Stimulated activated CD4-positive, alpha-beta T cell treated with anti-CD3 and anti-CD28 coated beads, Interleukin-2, amount 100 ng/mL, for 48 hours (primary cell): Measurements from ENCODE around the gene LRRC27.
A peak's percentile ranks its signal among the peaks of the same experiment; 100 is the strongest.
"Not testable (repeated sequence)": the region's sequence is repeated elsewhere in the genome, so short reads cannot be mapped to it uniquely, and the experiment has no call there.

ENCODE experiments used
- DNase-seq, 2 donors: peaks; one replicate each; pipeline ENCODE4 v3.0.0-alpha.2; 2020

Gene LRRC27

DNA sequence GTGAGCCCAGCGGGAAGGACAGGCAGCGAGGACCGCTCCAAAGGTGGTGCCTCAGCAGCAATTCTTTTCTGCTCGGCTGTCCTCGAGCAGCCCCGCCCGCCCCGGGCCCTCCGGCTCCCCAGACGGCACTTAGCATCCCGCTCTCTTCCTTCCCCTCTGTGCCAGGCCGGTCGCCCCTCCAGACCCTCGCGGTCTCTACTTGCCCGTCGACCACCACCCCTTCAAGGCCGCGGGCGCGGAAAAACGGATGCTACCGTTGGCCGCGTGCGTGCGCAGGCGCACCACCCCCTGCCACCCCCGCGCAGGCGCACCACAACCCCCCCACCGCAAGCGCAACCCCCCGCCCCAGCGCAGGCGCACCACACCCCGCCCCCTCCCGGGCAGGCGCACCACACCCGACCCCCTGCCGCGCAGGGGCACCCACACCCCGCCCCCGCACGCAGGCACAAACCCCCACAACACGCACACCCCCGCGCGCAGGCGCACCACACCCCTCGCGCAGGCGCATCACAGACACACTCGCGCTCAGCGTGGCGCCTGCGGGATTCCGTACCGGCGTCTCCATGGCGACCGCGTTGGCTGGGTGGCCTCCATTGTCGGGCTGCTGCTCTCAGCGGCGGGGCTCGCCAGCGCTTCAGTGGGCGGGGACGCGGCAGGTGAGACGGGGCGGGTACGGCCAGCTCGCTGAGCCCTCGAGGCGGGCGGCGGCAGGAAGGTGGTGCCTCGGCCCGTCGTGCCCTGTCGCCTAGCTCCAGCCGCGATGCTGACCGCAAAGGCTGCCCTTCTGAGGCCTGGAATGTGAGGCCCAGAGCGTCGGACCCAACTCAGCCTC lies at the start of gene LRRC27:
Gene LRRC27, plus strand, starts transcription at position 593 of the 832 bp plus-strand sequence. CDS start 1,332 bp downstream, outside the sequence.
- peak; percentile 97 to 99 for DNase-seq

DNA sequence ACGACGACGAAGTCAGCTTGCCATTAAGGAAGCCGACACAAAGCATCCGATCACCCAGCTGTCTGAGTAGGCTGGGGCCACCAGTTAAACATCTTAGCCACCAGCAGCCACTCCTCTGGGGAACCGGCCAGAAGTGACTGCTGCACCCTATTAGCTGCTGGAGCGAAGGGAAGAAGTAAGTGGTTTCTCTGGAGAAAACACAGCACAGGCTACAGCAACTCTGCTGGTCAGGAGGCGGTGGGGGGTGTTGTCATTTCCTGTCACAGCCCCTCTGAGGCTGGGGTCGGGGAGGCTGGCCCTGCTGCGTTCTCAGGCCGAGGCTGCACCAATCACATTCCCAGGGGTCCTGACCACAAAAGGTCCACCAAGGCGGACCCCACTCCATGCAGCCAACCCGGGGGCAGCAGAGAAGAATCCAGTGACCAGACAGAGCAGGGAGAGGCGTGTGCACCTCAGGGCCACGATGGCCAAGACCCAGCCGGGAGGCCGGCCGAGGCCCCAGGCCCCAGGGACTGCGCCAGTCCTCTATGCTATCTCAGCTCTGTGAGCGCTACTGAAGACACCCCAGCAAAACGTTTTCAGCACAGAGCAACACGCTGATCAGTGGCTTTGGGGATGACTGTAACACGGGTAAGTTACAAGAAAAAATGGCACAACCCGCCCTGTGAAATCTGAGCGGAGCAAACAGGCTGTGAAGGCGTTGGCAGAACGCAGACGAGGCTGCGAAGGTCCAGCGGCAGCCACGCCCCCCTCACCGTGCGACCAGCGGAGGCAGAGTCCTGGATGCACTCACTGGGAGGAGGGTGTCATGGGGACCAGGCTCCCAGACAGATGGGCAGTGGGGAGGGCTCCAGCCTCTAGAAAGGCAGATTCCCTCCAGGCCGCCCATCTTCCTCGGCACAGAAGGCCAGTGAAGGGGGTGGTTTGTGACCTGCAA lies 49.1 kb upstream of the LRRC27 start:
- DNase-seq: no peak

DNA sequence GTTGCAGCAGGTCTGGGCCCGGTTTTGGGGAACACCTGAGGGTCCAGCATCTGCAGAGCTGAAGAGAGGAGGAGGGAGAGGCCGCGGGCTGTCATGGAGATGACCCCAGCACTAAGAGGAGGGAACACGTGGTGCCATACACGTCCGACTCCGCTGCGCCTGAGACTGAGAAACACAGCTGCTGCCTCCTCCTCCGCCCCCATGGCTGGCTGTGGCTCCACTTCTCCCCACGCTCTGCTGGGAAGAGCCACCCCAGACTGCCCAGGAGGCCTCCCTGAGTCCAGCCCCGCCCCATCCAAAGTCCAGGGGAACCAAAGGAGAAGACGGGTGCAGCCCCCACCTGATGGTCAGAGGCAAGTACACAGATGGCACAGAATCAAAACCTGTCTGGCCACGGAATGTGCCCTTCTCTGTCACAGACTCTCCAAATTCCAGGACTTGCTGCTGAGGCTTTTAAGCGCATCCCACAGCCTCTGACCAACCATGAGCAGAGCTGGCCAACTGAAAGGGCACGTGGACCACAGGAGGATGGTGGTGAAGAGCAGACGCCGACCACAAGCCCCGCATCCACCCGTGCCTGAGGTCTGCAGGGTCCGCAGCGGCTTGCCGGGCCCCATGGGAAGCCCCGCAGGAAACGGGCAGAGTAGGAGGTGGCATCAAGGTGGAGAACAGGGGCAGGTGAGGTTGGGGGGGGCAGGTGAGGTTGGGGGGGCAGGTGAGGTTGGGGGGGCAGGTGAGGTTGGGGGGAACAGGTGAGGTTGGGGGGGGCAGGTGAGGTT lies 48.2 kb upstream of the LRRC27 start:
- no peak for DNase-seq

DNA sequence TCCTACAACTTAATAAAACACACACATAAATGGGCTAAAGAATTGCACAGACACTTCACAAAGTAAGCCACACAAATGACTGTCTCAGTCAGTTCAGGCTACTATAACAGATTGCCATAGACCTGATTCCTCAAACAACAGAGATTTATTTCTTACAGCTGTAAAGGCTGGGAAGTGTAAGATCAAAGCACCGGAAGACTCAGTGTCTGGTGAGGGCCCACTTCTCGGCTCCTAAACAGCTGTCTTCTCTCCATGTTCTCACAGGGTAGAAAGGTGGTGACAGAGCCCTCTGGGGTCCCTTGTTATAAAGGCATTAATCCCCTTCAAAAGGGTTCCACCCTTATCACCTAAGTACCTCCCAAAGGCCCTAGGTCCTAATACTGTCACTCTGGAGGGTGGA lies 42.6 kb upstream of the LRRC27 start:
- DNase-seq: no peak

DNA sequence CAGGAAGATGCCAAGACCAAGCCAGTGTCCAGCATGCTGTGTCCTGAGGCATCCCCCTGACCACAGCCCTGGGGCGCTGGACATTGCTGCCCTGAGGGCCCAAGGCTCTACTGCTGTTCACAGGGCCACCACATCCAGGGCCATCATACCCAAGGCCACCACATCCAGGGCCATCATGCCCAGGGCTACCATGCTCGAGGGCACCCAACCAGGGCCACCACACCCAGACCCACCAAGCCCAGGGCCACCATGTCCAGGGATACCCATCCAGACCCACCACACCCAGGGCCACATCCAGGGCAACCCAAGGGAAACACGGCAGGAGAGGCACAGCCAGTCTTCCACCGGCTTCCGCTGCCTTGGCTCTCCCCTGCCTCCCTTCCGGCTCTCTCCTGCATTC lies 41.4 kb upstream of the LRRC27 start:
- DNase-seq: no peak

DNA sequence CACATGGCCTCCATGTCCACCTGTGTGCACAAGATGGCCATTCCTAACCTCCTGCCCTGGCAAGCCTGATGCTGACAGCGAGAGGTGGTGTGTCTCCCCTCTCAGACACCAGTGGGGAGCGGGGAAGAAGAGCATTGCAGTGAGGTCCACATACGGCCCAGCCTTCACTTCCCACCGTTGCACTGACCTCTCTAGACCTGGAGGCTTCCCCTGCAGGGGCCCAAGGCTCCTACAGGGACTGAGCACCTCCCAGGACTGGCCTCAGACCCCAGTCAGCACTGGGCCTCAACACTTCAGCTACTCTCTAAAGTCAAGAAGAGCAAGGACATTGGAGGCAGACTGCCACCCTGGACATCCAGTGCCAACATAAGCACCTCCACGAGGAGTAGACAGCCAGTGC lies 40.2 kb upstream of the LRRC27 start:
- DNase-seq: no peak

DNA sequence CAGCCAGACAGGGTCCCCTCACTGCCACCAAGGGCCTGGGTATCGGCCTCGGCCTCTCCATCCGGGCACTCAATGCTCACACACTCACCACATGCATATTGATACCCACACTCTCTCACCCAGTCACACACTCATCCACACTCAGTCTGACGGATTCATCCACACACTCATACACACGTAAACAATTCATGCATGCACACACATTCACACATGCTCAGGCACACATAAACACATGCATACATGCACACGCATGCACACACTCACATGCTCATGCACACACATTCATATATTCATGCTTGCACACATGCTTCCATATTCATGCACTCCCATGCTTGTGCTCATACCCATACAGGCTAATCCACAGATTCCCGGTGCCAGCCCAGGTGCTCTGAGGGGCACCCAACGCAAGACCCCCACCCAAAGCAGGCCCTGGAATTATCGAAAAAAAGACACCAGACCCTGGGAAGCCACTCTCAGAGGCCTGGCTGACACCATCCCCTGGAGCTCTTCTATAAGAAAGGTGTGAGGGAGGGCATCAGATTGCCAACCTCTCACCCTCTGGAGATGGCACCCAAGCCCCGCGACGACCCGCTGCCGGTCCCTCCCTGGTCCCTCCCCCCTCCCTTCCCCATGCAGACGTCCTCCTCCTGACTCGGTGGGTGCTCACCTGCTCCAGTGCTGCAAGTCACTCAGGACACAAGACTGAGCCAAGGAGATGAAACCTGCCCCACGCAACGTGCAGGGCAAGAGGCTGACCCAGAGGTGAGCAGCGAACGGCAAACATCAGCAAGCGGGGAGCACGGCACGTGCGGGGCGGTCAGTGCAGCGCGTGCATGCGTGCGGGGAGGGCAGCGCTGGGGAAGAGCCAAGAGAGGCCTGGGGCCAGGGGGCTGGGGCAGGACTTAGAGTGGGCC lies 39.4 kb upstream of the LRRC27 start:
- DNase-seq: no peak

DNA sequence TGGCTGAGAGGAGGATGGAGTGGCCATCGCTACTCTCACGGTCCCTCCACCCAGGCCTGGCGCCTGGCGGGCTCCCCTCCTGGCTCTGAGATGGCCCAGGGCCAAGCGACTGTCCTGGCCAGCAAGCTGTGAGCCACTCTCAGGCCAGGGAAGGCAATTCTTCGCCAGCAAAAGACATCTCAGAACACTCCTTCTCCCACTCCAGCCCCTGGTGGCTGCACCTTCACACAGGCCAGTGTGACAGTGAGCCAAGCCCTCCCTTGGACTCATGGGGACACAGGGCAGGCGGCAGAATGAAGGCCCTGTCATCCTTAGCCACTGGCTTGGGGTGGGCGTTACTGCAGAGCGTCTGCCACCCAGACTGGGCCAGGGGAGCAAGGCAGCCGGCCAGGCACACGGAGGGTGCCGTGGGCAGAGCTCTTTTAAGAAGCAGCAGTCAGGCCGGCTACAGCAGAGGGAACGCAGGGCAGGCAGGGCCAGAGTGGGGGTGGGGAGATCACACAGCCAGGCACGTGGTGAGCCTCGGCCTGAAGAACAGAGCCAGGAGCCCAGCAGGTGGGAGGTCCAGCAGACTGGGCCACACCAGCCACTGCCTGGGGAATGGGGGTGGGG lies 38.7 kb upstream of the LRRC27 start:
- no peak for DNase-seq

DNA sequence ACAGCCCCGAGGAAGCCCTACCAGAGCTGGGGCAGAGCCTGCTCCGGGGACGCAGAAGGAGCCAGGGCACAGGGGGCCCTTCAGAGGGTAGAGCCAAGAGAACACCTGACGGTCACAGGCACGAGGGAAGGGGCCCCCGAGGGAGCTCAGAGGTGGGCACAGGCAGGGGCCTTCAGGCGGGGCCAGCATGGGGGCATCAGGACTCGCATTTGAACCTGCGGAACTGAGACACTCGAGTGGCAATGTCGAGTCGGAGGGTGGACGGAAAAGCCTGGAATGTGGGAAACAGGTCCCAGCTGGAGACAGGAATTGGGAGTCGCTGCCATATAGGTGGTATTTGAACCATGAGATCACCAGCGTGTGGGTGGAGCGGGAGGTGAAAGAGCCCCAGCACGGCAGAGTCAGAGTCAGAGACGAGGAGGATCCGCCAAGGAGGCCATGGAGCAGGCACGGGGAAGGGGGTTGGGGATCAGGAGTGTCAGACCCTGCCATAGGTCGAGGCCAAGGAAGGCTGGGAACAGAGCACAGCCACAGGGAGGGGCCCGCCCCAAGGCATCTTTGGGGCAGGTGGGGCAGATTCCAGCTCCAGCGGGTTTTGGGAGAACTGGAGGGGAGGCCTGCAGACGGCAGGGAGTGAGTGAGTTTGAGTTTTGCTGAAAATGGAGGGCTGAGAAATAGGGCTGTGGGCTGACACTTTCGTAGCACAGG lies 38.0 kb upstream of the LRRC27 start:
- DNase-seq: no peak

DNA sequence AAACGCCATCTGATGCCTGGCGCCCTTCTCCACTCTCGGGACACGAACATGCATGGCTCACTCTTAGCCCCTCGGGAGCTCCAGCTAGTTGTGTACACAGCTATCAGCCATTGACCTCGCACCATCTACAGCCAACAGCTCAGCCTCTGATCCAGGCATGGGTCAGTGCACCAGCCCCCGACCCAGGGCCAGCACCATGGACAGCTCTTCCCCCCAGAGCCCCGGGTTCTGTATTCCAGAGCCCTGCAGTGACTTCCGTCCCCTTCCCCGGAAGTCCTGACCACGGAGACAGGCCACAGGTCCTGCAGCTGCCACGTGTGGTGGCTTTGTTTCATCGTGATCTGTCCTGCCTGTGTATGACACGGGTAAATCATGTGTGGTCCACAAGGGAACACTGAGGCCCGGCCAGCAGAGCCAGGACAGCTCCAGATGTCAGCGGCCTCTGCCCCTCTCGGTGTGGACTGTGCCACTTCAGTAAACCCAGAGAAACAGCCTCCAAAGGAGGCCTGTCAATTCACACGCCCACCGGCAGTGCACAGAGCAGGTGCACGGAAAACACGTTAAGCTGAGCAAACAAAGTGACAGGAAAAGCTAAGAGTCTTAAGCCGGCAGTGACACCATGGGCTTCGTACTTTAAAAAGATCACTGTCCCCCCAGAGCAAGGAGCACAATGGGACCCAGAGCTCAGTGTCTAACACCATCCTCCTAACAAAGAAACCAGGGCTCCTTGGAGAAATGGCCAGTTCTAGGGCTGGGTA lies 37.3 kb upstream of the LRRC27 start:
- no peak for DNase-seq

DNA sequence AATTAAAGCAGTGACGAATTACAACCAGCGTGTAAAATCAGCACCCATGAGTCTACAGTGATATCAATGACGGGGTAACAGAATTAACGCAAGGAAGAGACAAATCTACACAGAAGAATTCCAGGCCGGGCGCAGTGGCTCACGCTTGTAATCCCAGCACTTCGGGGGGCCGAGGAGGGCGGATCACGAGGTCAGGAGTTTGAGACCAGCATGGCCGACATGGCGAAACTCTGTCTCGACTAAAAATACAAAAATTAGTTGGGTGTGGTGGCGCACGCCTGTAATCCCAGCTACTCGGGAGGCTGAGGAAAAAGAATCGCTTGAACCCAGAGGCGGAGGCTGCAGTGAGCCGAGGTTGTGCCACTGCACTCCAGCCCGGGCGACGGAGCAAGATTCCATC lies 36.5 kb upstream of the LRRC27 start:
- DNase-seq: not testable (repeated sequence)

DNA sequence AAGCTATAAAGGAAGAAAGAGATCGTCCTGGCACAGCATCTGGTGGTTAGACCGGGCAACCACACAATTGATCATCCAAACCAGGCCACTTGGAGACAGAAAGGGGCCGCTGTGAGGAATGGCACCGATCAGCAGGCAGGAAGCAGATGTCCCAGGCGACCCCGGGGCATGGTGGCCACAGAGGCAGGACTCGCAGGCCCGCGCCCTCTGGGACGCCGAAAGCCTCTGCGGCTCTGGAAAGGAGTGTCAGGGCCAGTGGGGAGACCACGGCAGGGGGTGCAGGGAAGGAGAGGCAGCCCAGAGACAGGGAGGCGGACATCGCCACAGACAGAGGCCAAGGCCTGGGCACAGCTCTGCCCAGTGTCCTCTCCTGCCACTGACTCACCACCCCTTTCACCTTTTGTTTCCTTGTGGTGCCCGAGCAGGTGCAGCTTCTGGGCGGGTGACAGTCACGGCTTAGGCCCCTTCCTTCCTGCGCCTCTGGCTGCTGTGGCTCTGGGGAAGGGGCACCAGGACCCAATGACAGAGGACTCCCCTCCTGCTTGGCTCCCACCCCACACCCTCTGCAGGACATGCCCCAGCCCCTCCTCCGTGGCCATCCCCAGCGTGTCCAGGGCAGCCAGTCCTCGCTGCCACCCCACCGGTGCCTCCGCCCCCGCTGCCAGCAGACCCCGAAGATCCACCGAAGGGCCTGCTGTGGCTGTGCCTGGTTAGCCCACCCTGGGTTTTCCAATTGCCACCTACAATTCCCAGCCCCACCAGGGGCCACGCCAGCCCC lies 35.1 kb upstream of the LRRC27 start:
- no peak for DNase-seq

DNA sequence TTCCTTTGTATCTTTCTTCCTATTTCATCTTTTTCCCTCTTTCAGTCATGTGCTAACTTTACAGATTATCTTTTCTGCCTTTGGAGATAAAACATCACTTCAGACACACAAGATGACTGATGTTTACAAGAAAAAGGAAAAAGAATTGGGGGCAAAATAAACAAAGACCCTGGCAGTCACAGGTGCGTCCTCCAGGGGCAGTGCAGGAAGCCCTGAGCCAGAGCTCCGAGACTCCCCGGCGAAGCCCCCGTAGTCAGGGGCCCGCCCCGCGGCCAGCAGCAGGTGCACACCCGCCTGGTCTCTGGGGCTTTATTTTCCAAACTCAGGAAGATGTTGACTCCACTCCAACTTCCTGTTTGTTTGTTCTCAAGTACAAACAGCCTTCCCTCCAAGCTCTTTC lies 34.5 kb upstream of the LRRC27 start:
- no peak for DNase-seq

DNA sequence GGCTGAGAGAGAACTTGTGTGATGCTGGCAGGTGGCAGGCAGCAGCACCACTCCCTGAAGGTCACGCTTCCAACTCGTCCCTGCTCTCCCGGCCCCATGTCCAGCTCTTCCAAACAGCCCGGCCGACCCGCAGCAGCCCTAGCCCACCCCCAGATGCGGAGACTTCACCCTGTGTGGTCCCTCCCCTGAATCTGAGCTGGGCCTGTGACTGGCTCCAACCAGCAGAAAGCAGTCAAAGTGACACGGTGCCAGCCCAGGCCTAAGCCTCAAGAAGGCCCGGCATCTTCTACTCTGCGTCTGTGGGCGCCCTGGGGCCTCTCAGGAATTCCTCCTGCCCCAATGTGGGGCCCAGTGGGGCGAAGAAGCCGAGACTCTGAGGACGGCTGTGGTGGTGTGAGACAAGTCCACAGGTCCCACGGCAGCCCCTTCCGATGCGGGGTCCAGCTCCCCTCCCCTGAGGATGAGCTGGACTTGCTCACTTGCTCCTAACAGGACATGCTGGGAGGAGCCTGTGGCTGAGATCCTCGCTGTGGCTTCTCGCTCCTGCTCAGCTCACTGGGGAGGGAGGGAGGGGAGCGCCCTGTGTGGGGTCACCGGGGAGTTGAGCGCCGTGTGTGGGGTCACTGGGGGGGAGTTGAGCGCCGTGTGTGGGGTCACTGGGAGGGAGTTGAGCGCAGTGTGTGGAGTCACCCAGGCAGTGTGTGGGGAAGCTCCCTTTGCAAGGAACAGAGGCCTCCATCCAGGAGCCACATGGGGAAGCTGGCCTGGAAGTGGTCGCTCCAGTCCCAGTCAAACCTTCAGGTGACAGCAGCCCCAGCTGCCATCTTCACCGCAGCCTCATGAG lies 33.7 kb upstream of the LRRC27 start:
- no peak for DNase-seq

DNA sequence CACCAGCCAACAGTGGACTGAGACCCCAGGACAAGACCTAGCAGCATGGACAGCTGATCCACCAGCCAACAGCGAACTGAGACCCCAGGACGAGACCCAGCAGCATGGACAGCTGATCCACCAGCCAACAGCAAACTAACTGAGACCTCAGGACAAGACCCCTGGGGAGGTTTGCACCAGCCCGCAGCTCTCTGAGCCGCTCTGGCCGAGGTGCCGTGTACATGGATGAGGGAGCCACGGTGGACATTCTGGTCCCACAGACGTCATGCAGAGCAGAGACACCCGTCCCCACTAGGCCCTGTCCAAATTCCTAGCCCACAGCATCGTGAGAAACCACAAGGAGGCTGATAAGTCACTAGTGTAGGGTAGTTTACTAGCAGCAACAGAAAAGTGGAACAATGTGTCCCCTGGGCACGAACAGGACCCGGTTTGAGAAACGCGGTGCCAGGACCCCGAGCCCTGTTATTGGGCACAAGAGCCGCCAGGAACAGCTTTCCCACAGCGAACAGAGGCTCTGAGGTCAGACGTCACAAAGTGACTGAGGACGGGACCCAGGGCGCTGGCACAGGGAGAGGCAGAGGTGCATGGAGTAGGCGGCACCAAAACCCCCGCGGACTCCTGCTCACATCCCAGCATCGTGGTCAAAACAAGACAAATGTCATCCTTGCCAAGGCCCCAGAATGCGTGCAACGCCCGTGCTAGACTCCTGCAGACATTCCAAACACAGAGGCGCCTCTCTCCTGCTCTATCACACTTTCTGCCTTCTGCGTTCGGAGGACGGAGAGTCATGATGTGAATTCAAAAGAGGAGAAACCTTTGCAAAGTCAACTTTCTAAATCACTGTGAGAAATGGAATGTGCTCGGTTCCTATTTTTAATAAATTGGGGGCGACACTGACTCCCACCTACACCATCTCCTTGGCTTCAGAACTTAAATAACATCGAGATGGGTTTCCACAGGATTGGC lies 32.3 kb upstream of the LRRC27 start:
- no peak for DNase-seq

DNA sequence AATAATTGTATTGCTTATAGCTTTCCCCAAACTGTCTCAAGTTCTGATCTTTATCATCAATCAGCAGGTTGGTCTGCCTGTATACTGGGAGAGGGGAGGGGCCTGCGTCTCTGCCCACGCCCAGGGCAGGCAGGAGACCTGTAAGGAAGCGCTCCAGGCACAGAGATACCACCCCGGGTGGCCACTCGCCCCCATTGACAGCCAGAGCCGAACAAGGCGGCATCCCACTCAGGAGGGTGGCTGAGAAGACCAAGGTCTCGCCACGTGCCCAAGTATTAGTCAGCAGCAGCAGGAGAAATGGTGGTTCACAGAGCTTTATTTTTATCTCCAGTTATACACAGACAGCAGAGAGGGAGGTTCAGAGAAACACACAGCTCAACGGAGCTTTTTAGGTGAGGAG lies 31.4 kb upstream of the LRRC27 start:
- DNase-seq: no peak
